Measurements from ENCODE around the gene C1QTNF6.
A peak's percentile ranks its signal among the peaks of the same experiment; 100 is the strongest.

Gene C1QTNF6

GRCh38 chr22:37148742-37149665 lies 39.0 kb downstream of the C1QTNF6 start (continued):
- no peak for TF ChIP-seq ZBTB11 (tag by site-specific recombination; conservative IDR thresholded peaks at IDR 0.05; ENCODE audit: low read depth)
- no peak for TF ChIP-seq ZNF48 (tag by site-specific recombination; IDR thresholded peaks at IDR 0.05)
- no peak for TF ChIP-seq GLI4 (tag by site-specific recombination; IDR thresholded peaks at IDR 0.05)
- no peak for TF ChIP-seq ZNF157 (tag by site-specific recombination; IDR thresholded peaks at IDR 0.05)
- TF ChIP-seq ZNF394 (tag by site-specific recombination; IDR thresholded peaks at IDR 0.05; ENCODE audit: borderline replicate concordance) = no peak

- Histone ChIP-seq H3K36me3 (ENCODE audit: control insufficient read depth in 2 of 2, insufficient read depth in 1 of 2, low read length in 2 of 2) (no peaks in the 10 kb centered on the region), H3K9me3 (ENCODE audit: control insufficient read depth, insufficient read depth, low read depth, low read length) (no peaks in the 10 kb centered on the region), H3K4me1 (ENCODE audit: control insufficient read depth, insufficient read depth, low read length) (peaks cover 6% of the 10 kb centered on the region; the same call in 1 of the 2 replicates), H3K4me3 (ENCODE audit: low read depth, low read length) (no peak overlapping the region), H3K27ac (ENCODE audit: extremely low read depth, low read depth, low read length) (no peak overlapping the region)
- ChIA-PET CTCF (interaction anchor here (0.6 to 1.4 kb wide), 2 partner anchors 170 kb away, joined by 3 to 4 read pairs; no protein-coding TSS in a partner anchor), POLR2A (no interaction called here)
- peak; percentile 37; the same call in 1 of the 2 replicates for TF ChIP-seq ZFHX2 (tag by site-specific recombination; conservative IDR thresholded peaks at IDR 0.05)
- no peak for TF ChIP-seq GLIS2 (tag by site-specific recombination; IDR thresholded peaks at IDR 0.05)
- 0 out of 2 replicates have a peak, but pooled peaks have one; percentile 11 for TF ChIP-seq EGR2 (tag by site-specific recombination; IDR thresholded peaks at IDR 0.05; ENCODE audit: low read depth)
- no peak for TF ChIP-seq ZBTB21 (tag by site-specific recombination; IDR thresholded peaks at IDR 0.05)
These were observed 39.9 kb downstream of the C1QTNF6 start for GRCh38 chr22:37148031-37148651.

- H3K36me3 ChIP-seq (ENCODE audit: control insufficient read depth in 2 of 2, insufficient read depth in 1 of 2, low read length in 2 of 2) = no peaks in the 10 kb centered on the region
- ChIA-PET CTCF (interaction anchor here (0.6 to 1.4 kb wide), 2 partner anchors 21 to 170 kb away, joined by 3 to 4 read pairs; no protein-coding TSS in a partner anchor), POLR2A (no interaction called here)
- no peaks in the 10 kb centered on the region for H3K9me3 ChIP-seq (ENCODE audit: control insufficient read depth, insufficient read depth, low read depth, low read length)
- no peak overlapping the region for H3K4me3 ChIP-seq (ENCODE audit: low read depth, low read length)
- H3K4me1 ChIP-seq (ENCODE audit: control insufficient read depth, insufficient read depth, low read length) = peaks cover 6% of the 10 kb centered on the region; the same call in 1 of the 2 replicates
- no peak overlapping the region for H3K27ac ChIP-seq (ENCODE audit: extremely low read depth, low read depth, low read length)
- TF ChIP-seq REPIN1 (tag by site-specific recombination; IDR thresholded peaks at IDR 0.05; ENCODE audit: low read depth) (no peak), ZNF639 (tag by site-specific recombination; IDR thresholded peaks at IDR 0.05) (no peak), ZNF366 (tag by site-specific recombination; conservative IDR thresholded peaks at IDR 0.05) (no peak), ZNF561 (tag by site-specific recombination; IDR thresholded peaks at IDR 0.05; ENCODE audit: borderline replicate concordance) (no peak), ZNF48 (tag by site-specific recombination; IDR thresholded peaks at IDR 0.05) (no peak), MZF1 (tag by site-specific recombination; IDR thresholded peaks at IDR 0.05; ENCODE audit: borderline replicate concordance) (no peak), CTCF (tag by site-specific recombination; IDR thresholded peaks at IDR 0.05) (no peak), GLI4 (tag by site-specific recombination; IDR thresholded peaks at IDR 0.05) (no peak), ZNF114 (tag by site-specific recombination; IDR thresholded peaks at IDR 0.05) (no peak), ZNF580 (tag by site-specific recombination; IDR thresholded peaks at IDR 0.05) (no peak), ZSCAN16 (tag by site-specific recombination; IDR thresholded peaks at IDR 0.05) (no peak), WT1 (tag by site-specific recombination; IDR thresholded peaks at IDR 0.05) (no peak), ZNF777 (tag by site-specific recombination; IDR thresholded peaks at IDR 0.05; ENCODE audit: borderline replicate concordance) (no peak), ZNF302 (tag by site-specific recombination; IDR thresholded peaks at IDR 0.05; ENCODE audit: low read depth) (no peak), ZBTB20 (tag by site-specific recombination; IDR thresholded peaks at IDR 0.05) (no peak), ZNF514 (tag by site-specific recombination; IDR thresholded peaks at IDR 0.05) (no peak)
These were observed 40.7 kb downstream of the C1QTNF6 start for GRCh38 chr22:37147186-37147990.
